ENCODE data around the gene ZNRF3. TPM values are rescaled to one million over a fixed set of nuclear protein-coding genes. Genes with fewer than 3 reads are reported as not detected.

Gene ZNRF3
- 10 to 100 TPM; 12.9 to 29.7 (median 21.9) TPM for total RNA-seq

- TF ChIP-seq EP300 (IDR thresholded peaks at IDR 0.05) = no peak
- peak; percentile 52 to 78 for TF ChIP-seq POLR2AphosphoS5 (IDR thresholded peaks at IDR 0.05)
- no peak for TF ChIP-seq POLR2A (IDR thresholded peaks at IDR 0.05; ENCODE audit: low read depth)
- WGBS = 1% methylated on average over 36 of the region's 85 CpGs
- peak within 1 kb of the TSS; percentile 76 to 86 (median 82) for H3K27ac ChIP-seq (replicated peaks in 1 of 4)
- no peaks in the 10 kb centered on the region for H3K27me3 ChIP-seq
- no peaks in the 10 kb centered on the region for H3K9me3 ChIP-seq
- H3K4me1 ChIP-seq = peaks cover 16 to 49% (median 45%) of the 10 kb centered on the region in 4 donors
- DNase-seq (ENCODE audit: extremely low spot score) = peak; percentile 96
- H3K36me3 ChIP-seq = no peaks in the 10 kb centered on the region
- peak within 1 kb of the TSS; percentile 59 to 89 (median 74) for H3K4me3 ChIP-seq
- intact Hi-C loops (cut with DNase I) = loop anchor here (10.0 kb wide), 1 partner anchor 152 kb away; no protein-coding TSS in a partner anchor
Observed at GRCh38 chr22:28882878-28883656, at the start of gene ZNRF3. ZNRF3 (plus strand) TSS chr22:28883572; CDS start chr22:28883767, 195 bp downstream.

- DNase-seq (ENCODE audit: extremely low spot score) = no peak
- Histone ChIP-seq H3K27me3 (no peaks in the 10 kb centered on the region), H3K36me3 (no peaks in the 10 kb centered on the region), H3K4me3 (no peak overlapping the region), H3K9me3 (no peaks in the 10 kb centered on the region), H3K27ac (replicated peaks in 1 of 4) (no peak overlapping the region), H3K4me1 (no peaks in the 10 kb centered on the region)
- TF ChIP-seq EP300 (IDR thresholded peaks at IDR 0.05) (no peak), CTCF (IDR thresholded peaks at IDR 0.05) (no peak), POLR2AphosphoS5 (IDR thresholded peaks at IDR 0.05) (no peak), POLR2A (IDR thresholded peaks at IDR 0.05; ENCODE audit: low read depth) (no peak)
- WGBS = 88% methylated on average over 11 of the region's 11 CpGs
- intact Hi-C loops (cut with DNase I) = no loop called here
Observed at GRCh38 chr22:28835630-28836189, 47.7 kb upstream of the ZNRF3 start.

GRCh38 chr22:28837640-28838039, 45.7 kb upstream of the ZNRF3 start:
- 90% methylated on average over 6 of the region's 6 CpGs for WGBS
- H3K27me3 ChIP-seq = no peaks in the 10 kb centered on the region
- no peak overlapping the region for H3K4me3 ChIP-seq
- H3K27ac ChIP-seq (replicated peaks in 1 of 4) = no peak overlapping the region
- H3K9me3 ChIP-seq = no peaks in the 10 kb centered on the region
- intact Hi-C loops (cut with DNase I) = no loop called here
- no peaks in the 10 kb centered on the region for H3K4me1 ChIP-seq
- DNase-seq (ENCODE audit: extremely low spot score) = no peak
- no peaks in the 10 kb centered on the region for H3K36me3 ChIP-seq
- TF ChIP-seq EP300 (IDR thresholded peaks at IDR 0.05) = no peak
- no peak for TF ChIP-seq CTCF (IDR thresholded peaks at IDR 0.05)
- TF ChIP-seq POLR2A (IDR thresholded peaks at IDR 0.05; ENCODE audit: low read depth) = no peak
- no peak for TF ChIP-seq POLR2AphosphoS5 (IDR thresholded peaks at IDR 0.05)

GRCh38 chr22:28838971-28839370, 44.4 kb upstream of the ZNRF3 start:
- no peaks in the 10 kb centered on the region for H3K4me1 ChIP-seq
- no peak overlapping the region for H3K27ac ChIP-seq (replicated peaks in 1 of 4)
- no peaks in the 10 kb centered on the region for H3K9me3 ChIP-seq
- DNase-seq (ENCODE audit: extremely low spot score) = no peak
- TF ChIP-seq POLR2A (IDR thresholded peaks at IDR 0.05; ENCODE audit: low read depth) (no peak), CTCF (IDR thresholded peaks at IDR 0.05) (no peak), POLR2AphosphoS5 (IDR thresholded peaks at IDR 0.05) (no peak), EP300 (IDR thresholded peaks at IDR 0.05) (no peak)
- H3K36me3 ChIP-seq = no peaks in the 10 kb centered on the region
- 77% methylated on average over 5 of the region's 5 CpGs for WGBS
- intact Hi-C loops (cut with DNase I) = no loop called here
- no peak overlapping the region for H3K4me3 ChIP-seq
- H3K27me3 ChIP-seq = no peaks in the 10 kb centered on the region

- no peaks in the 10 kb centered on the region for H3K4me1 ChIP-seq
- H3K27me3 ChIP-seq = no peaks in the 10 kb centered on the region
- H3K27ac ChIP-seq (replicated peaks in 1 of 4) = no peak overlapping the region
- no peaks in the 10 kb centered on the region for H3K36me3 ChIP-seq
- no peak for DNase-seq (ENCODE audit: extremely low spot score)
- no peak for TF ChIP-seq CTCF (IDR thresholded peaks at IDR 0.05)
- no peak for TF ChIP-seq POLR2AphosphoS5 (IDR thresholded peaks at IDR 0.05)
- TF ChIP-seq POLR2A (IDR thresholded peaks at IDR 0.05; ENCODE audit: low read depth) = no peak
- no peak for TF ChIP-seq EP300 (IDR thresholded peaks at IDR 0.05)
- peaks cover 0 to 2% (median 0%) of the 10 kb centered on the region in 4 donors for H3K9me3 ChIP-seq
- no peak overlapping the region for H3K4me3 ChIP-seq
- intact Hi-C loops (cut with DNase I) = no loop called here
- WGBS = 85% methylated on average over 5 of the region's 5 CpGs
Observed at GRCh38 chr22:28841111-28841510, 42.3 kb upstream of the ZNRF3 start.
